ENCODE data around the gene DPP7. TPM values are rescaled to one million over a fixed set of nuclear protein-coding genes. Genes with fewer than 3 reads are reported as not detected.

DPP7 gene
- total RNA-seq, 2 experiments from 2014 or later, result 154 to 182 TPM

DNA sequence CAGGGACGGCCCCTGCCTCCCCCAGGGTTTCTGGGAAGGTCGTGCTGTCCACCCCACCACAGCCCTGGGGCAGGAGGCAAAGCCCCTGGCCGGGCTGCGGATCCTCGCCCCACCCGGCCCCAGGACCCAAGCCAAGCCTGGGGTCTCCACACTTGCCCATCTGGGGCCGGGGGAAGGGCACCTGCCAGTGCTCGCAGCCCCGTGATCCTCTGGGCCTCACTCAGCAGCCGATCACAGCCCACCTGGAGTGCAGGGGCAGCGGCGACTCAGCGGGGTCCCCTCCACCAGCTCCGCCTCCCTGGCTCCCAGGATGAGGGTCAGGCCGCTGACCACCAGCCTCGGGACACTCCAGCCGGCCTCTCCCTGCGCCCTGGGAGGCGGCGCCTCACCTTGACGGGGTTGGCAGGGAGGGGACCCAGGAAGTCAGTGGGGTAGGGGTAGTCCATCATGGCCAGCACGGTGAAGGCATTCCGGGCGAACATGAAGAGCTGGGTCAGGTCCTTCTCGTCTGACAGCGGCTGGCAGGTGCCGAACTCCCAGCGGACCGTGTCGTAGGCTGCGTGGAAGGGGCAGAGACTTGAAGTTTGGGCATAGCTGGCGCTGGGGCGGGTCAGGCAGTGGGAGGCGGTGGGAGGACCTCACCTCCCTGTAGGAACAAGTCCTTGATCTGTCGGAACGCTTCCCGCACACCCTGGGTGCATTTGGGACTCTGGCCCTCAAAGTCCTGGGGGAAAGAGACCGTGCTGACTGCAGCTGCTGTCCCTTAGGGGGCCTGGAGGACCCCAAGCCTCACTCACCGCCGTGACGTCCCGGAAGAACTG, 1.8 kb downstream of the DPP7 start:
- H2AFZ ChIP-seq (ENCODE audit: low read length), result no peak overlapping the region
- no peaks in the 10 kb centered on the region for H3K79me2 ChIP-seq (ENCODE audit: insufficient read depth, low read depth, low read length)
- intact Hi-C loops (cut with micrococcal nuclease; ENCODE audit: unreplicated experiment), result no loop called here
- no peaks in the 10 kb centered on the region for H4K20me1 ChIP-seq (ENCODE audit: insufficient read depth, low read length)
- ChIA-PET CTCF (ENCODE audit: unreplicated experiment) (interaction anchor here (0.9 kb wide), 1 partner anchor 45 kb away, joined by 3 read pairs; no protein-coding TSS in a partner anchor), POLR2A (no interaction called here)
- no peak for TF ChIP-seq EZH2phosphoT487 (IDR thresholded peaks at IDR 0.05; ENCODE audit: borderline replicate concordance, low read depth, low read length)
- TF ChIP-seq, protein P1, sequence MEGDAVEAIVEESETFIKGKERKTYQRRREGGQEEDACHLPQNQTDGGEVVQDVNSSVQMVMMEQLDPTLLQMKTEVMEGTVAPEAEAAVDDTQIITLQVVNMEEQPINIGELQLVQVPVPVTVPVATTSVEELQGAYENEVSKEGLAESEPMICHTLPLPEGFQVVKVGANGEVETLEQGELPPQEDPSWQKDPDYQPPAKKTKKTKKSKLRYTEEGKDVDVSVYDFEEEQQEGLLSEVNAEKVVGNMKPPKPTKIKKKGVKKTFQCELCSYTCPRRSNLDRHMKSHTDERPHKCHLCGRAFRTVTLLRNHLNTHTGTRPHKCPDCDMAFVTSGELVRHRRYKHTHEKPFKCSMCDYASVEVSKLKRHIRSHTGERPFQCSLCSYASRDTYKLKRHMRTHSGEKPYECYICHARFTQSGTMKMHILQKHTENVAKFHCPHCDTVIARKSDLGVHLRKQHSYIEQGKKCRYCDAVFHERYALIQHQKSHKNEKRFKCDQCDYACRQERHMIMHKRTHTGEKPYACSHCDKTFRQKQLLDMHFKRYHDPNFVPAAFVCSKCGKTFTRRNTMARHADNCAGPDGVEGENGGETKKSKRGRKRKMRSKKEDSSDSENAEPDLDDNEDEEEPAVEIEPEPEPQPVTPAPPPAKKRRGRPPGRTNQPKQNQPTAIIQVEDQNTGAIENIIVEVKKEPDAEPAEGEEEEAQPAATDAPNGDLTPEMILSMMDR (conservative IDR thresholded peaks at IDR 0.05; ENCODE audit: low read length), result no peak
- peaks cover 18% of the 10 kb centered on the region for H3K4me1 ChIP-seq (ENCODE audit: insufficient read depth, low read length, poor library complexity, severe bottlenecking)
- no peaks in the 10 kb centered on the region for H3K9me2 ChIP-seq (ENCODE audit: insufficient read depth, low read length)
- H3K27ac ChIP-seq (ENCODE audit: low read depth, low read length, poor library complexity, severe bottlenecking), result no peak overlapping the region
- peaks cover 49% of the 10 kb centered on the region for H3K36me3 ChIP-seq (ENCODE audit: insufficient read depth, low read length)
- no TSS peak for BruUV-seq (replicated peaks)
- peak overlapping the region; percentile 95 for H3K4me3 ChIP-seq (ENCODE audit: low read depth, low read length, poor library complexity, severe bottlenecking)
- DNase-seq (ENCODE audit: low spot score), result no peak
- H3K9me3 ChIP-seq (ENCODE audit: low read length), result no peaks in the 10 kb centered on the region
- H3K4me2 ChIP-seq (ENCODE audit: low read length), result peak overlapping the region; percentile 55; the same call in 1 of the 2 replicates

DNA sequence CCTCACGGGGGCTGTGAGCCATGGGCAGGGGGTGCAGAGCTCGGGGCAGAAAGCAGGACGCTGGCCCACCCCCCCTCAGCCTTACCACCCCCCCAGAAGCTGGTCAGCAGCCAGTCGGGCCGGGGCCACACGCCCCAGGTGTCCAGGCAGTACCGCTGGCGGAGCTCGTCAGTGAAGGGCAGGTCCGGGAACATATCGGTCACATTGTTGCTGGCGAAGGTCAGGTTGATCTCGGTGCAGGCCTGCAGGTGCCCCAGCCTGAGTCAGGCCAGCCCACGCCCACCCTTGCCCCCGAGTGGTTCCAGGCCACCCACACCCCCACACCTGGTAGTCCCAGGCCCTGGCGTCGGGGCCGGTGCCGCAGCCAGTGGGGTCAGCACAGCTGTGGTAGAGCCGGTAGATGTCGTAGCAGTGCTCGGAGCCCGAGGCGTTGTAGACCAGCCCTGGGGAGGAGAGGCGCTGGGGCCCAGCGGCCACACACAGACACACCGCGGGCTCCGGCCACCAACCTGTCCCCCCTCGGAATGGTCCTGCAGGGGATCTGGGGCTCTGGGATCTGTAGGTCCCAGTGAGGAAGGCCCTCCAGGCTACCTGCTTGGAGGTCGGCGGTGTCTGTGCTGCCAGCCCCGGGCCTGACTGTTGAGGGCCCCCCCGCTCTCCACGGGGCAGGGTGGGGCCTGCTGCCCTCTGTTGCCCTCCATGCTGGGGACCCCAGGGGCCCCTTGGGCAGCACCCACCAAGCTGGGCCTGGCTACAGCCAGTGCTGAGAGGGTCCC, 2.6 kb downstream of the DPP7 start:
- POLR2A ChIA-PET, result interaction anchor here (0.6 kb wide), 1 partner anchor 872 kb away, joined by 3 read pairs; no protein-coding TSS in a partner anchor
- Histone ChIP-seq H3K27ac (ENCODE audit: low read depth, low read length, poor library complexity, severe bottlenecking) (no peak overlapping the region), H3K79me2 (ENCODE audit: insufficient read depth, low read depth, low read length) (no peaks in the 10 kb centered on the region), H3K4me1 (ENCODE audit: insufficient read depth, low read length, poor library complexity, severe bottlenecking) (peaks cover 18% of the 10 kb centered on the region), H3K9me2 (ENCODE audit: insufficient read depth, low read length) (no peaks in the 10 kb centered on the region), H3K36me3 (ENCODE audit: insufficient read depth, low read length) (peaks cover 55% of the 10 kb centered on the region), H3K9me3 (ENCODE audit: low read length) (no peaks in the 10 kb centered on the region), H4K20me1 (ENCODE audit: insufficient read depth, low read length) (no peaks in the 10 kb centered on the region), H2AFZ (ENCODE audit: low read length) (no peak overlapping the region), H3K4me2 (ENCODE audit: low read length) (no peak overlapping the region), H3K4me3 (ENCODE audit: low read depth, low read length, poor library complexity, severe bottlenecking) (no peak overlapping the region)
- intact Hi-C loops (cut with micrococcal nuclease; ENCODE audit: unreplicated experiment), result no loop called here
- CTCF ChIA-PET (ENCODE audit: unreplicated experiment), result no interaction called here
- no TSS peak for BruUV-seq (replicated peaks)
- TF ChIP-seq, protein P1 (conservative IDR thresholded peaks at IDR 0.05; ENCODE audit: low read length), result no peak
- no peak for TF ChIP-seq EZH2phosphoT487 (IDR thresholded peaks at IDR 0.05; ENCODE audit: borderline replicate concordance, low read depth, low read length)
- DNase-seq (ENCODE audit: low spot score), result no peak

All from OCI-LY7 (cell line).